GM15510 (cell line): ENCODE results near the gene SRRM2.

Experiments used
- POLR2A ChIP-seq: IDR thresholded peaks from 3 replicates; pipeline ENCODE4 v1.6.1; 2011; ENCODE audit warnings: borderline replicate concordance; ENCODE audit not compliant: insufficient read length; ENCODE audit errors: extremely low read depth

The SRRM2 gene

DNA sequence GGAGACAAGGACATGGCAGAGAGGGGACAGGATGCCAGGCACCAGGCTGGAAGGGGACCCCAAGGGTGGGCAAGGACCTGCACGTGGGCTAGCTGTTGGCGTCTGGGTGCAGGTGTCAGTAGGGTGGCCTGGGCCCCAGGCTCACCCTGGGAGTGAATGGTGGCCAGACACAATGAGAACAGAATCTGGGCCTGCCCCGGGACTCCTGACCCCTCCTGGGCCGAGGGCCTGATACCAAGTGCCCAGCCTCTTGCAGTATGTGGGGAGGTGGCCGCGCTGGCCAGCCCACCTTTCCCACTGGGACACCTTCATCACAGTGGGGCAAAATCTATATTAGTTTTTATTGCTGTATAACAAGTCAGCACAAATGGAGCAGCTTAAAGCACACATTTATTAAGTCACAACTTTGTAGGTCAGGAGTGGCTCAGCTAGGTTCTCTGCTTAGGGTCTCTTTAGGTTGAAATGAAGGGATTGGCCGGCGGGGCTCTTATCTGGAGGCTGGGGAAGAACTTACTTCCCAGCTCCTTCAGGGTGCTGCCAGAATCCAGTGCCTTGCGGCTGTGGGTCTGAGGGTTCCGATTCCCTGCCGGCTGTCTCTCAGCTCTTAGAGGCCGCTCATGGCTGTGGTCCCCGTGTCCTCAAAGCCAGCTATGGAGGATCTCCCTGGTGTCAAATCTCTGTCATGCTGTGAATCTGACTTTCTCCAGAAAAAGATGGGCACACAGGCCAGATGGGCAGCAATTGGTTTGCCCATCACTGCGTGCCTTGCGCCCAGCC lies 31.3 kb downstream of the SRRM2 start:
- TF ChIP-seq POLR2A, result no peak

DNA sequence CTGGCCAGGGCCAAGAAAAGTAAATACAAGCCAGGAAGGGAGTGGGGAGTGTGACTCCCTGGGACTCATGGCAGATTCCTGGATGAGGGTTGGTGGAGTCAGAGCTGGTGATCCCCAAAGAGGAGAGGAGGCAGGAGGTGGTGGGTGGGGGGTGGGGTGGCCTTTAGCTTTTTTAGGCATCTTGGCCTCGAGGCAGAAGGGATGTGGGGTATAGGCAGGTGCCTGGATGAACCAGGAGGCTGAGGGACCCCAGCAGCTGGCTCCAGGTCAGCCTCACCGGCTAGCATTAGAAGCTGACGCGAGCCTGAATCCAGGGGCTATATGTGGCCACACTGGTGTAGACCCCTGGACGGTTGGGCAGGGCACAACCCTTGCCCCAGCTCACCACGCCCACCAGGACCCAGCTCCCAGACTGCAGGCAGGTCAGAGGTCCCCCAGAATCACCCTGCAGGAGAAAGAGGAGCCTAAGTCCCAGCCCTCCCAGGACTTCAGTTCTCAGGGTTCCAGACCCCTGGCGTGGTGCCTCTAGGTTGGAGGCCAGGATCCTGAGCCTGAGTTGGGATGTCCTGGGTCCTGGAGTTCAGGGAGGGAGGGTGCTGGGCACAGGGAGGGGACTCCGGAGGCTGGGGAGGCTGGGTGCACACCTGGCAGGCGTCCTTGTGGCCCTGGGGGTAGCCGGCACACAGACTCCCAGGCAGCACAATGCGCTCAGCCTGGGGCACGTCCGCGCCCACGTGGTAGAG lies 32.1 kb downstream of the SRRM2 start:
- no peak for TF ChIP-seq POLR2A

DNA sequence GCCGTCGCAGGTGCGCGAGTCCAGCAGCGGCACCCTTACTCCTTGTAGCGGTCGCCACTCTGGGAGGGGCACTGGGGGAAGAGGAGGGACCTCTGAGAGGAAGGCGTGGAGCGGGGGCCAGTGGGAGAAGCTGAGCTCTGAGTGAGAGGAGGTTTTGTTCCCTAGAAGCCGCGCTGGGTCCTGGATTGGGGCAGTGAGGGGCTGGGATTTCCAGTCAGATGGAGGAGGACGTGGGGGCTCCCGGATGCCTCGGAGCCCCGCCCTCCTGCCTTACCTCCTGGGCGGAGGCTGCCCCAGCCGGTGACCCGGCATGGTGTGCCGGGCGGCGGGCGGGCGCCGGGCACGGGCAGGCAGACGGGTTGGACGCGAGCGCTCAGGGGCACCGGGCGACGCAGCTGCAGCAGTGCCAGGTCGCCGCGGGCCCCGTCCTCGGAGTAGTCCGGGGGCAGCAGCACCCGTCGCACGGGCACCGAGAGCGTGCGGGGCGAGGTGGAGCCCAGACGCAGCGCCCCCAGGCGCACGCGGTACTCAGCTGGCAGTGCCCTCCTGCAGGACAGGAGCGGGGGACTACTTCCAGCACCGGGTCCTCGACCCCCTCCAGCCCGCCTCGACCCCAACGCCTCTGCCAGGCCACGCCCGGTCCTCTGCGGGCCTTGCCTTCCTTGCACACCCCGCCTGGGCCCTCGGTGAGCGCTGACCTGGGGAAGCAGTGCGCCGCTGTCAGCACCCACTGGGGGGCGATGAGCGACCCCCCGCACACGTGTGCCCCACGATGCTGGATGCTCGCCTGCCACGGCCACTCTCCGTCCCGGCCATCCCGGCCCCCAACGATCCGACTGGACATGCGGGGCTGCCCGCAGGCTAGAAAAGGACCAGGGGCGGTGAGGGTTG lies 32.9 kb downstream of the SRRM2 start:
- TF ChIP-seq POLR2A, result no peak

DNA sequence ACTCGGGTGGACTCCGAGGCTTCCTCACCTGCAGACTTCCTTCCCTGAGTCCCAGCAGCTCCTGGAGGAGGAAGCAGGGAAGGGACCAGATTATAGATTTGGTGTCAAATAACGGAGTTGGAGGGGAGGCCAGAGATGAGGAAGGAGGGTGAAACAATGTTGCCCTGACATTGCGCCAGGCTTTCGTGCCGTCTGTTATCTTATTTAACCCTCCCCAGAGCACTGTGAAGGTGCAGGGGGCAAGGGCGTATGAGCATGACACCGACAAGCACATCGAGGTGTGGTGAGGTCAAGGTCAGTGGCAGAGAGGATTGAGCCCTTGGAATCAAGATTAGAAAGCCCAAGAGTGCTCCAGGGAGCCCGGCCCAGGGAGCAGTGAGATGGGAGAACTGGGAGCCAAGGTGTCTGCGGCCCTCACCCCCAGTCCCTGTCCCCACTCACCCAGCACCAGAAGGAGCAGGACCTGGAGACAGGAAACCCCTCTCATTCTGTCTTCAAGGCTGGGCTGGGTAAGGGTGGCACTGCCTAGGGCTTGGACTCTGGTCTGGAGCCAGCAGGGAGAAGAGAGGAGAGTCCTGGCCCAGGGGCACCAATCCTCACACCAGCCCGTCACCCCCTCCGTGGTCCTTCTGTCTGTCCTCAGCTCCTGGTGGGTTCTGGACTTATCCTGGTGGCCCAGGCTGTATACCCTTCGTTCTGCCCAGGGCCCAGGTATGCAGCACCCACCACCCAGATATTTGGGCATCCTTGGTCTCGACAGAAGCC lies 33.8 kb downstream of the SRRM2 start:
- TF ChIP-seq POLR2A, result no peak

DNA sequence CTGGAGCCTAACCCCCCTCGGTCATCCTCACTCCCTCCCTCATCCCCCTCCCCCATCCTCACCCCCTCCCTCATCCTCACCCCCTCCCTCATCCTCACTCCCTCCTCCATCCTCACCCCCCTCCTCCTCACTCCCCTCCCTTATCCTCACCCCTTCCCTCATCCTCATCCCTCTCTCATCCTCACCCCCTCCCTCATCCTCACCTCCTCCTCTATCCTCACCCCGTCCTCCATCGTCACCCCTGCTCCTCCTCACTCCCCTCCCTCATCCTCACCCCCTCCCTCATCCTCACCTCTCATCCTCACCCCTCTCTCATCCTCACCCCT lies 34.4 kb downstream of the SRRM2 start:
- no peak for TF ChIP-seq POLR2A

DNA sequence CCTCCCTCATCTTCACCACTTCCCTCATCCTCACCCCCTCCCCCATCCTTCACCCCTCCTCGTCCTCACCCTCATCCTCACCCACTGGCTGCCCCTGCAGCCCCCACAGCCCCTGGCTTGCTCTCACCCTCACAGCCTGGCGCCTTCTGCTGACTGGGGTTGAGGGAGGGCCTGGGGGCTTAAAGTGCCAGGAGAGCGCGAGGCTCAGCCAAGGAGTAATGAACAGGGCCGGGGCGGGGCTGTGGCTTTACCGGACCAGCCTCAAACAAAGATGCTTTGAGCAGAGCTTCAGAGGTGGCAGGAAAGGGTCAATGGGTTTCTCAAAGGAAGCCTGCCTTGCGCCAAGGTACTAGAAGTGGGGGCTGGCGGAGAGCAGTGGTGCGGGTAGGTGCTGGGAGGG lies 35.0 kb downstream of the SRRM2 start, which contains the start of gene PRSS33:
Gene PRSS33 (minus strand): TSS at position 155 of the 400 bp plus-strand sequence. CDS start 1,013 bp downstream, outside the sequence.
- no peak for TF ChIP-seq POLR2A

DNA sequence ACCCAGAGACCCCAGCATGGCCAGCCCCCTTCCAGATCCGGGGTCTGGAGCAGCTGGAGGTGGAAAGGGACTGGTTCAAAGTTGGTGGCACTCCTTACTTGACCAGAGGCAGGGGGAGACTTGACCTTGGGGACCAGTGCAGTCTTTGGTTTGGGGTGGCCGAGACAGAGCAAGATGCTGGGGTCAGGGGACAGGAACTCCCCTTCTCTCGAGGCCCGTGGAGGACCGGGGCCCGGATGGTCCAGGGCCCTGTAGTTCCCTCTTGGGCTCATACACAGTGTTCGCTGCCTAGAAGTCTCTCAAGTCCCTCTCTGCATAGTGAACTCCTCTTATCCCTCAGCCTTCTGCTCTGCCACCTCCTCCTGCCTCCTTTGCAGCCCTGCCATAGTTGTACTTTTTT lies 35.5 kb downstream of the SRRM2 start:
- no peak for TF ChIP-seq POLR2A

DNA sequence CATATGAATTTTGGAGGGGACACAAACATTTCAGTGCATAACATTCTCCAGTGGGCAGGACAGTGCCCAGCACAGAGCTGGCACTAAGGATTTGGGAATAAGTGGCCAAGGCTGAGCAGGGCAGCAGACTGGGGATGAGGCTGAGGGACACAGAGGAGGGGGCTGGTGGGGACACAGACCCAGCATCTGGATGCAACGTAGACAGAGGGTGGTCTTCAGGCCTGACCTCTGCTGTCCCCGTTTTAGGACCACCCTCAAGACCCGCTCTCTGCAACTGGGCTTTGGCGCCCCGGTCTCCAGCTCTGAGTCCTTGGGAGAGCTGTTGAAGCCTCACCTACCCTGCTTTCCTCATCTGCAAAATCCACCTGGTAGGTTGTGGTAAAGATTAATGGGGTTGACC lies 38.2 kb downstream of the SRRM2 start:
- no peak for TF ChIP-seq POLR2A

DNA sequence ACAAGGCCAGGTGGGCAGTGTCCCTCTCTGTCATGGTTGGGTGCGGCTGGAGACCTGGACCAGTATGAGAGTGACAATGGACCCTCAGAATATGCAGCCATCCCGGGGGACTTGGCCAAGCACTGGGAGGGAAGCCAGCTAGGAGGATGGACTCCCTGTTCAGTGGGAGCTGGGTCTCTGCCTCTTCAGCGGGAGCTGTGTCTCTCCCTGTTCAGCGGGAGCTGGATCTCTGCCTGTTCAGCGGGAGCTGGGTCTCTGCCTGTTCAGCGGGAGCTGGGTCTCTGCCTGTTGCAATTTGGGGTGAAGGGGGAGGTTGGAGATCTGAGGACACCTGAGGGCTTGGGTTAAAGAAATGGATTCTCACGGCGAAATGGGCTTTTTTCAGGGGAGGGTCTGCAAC lies 38.7 kb downstream of the SRRM2 start:
- TF ChIP-seq POLR2A, result no peak

DNA sequence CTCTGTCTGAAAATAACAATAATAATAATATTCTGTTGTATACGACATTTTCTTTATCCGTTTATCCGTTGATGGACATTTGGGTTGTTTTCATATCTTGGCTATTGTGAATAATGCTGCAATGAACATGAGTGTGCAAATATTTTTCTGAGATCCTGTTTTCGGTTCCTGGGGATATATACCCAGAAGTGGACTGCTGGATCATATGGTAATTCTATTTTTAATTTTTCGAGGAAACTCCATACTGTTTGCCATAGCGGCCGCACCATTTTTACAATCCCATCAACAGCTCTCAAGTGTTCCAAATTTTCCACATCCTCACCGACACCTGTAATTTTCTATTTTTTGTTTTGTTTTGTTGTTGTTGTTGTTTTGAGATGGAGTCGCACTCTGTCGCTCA lies 40.5 kb downstream of the SRRM2 start:
- TF ChIP-seq POLR2A, result no peak

DNA sequence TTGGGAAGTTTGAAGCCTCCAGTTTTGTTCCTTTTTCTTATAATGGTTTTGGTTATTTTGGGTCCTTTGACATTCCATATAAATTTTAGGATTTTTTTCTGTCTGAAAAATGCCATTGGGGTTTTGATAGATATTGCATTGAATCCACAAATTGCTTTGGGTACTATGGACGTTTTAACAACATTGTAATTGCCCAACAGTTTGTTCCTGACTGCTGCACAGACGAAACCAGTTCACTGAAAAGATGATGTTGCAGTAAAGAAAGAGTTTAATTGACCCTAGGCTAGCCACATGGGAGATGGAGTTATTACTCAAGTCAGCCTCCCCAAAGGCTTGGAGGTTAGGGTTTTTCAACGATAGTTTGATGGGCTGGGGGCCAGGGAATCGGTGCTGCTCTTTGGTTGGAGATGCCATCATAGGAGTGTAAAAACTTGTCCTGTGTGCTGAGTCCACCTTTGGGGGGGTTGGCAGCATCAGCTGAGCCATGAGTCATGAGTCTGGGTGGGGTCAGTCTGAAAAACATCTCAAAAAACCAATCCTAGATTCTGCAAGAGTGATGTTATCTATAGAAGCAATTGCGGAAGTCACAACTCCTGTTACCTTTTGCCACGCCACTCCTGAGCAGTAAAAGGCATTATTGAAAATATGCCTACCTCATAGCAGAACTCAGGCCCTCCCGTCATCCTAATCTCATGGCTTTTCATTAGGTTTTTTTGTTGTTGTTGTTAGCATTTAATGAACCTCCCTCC lies 43.1 kb downstream of the SRRM2 start:
- no peak for TF ChIP-seq POLR2A

DNA sequence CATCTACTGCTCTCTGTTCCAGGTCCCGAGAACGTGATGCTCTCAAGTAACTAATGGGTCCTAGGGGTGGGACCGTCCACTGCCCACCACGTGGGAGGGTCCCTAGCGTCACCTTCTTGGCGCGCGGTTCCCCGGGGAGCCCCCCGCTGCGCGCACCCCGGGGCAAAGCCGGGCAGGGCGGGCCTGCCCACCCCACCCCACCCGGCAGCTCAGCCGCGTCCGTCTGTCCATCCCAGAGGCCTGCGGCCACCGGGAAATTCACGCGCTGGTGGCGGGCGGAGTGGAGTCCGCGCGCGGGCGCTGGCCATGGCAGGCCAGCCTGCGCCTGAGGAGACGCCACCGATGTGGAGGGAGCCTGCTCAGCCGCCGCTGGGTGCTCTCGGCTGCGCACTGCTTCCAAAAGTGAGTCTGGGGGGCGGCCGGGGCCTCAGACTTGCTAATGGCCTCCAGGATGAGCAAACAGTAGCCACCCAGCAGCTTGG lies 46.3 kb downstream of the SRRM2 start:
- TF ChIP-seq POLR2A, result no peak

DNA sequence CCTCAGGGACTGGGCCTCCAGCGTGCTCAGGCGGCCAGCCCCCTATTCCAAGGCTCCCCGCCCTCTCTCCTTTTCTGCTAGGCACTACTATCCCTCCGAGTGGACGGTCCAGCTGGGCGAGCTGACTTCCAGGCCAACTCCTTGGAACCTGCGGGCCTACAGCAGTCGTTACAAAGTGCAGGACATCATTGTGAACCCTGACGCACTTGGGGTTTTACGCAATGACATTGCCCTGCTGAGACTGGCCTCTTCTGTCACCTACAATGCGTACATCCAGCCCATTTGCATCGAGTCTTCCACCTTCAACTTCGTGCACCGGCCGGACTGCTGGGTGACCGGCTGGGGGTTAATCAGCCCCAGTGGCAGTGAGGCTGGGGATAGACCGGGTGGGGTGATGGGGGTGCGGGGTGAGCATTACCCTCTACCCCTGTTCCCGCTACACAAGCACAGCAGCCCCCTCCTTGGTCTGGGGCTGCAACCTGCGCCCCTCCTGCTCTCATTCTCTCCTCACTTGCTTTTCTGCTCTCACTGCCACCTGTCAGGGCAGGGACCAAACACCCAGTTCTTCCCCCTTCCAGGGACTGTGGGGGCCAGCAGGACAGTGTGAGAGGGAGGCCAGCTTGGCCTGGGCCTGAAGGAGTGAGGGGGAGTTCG lies 46.9 kb downstream of the SRRM2 start:
- no peak for TF ChIP-seq POLR2A

DNA sequence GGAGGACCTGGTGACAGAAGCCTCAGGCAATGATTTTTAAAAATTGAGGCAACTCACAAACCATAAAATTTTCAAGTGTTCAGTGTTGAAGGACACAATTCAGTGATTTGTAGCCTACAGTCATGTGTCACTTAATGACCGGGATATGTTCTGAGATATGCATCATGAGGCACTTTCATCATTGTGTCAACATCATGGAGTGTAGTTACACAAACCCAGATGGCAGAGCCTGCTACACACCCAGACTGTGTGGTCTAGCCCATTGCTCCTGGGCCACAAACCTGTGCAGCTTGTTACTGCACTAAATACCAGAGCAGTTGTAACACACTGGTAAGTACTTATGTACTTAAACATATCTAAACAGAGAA lies 47.4 kb downstream of the SRRM2 start:
- TF ChIP-seq POLR2A, result no peak

DNA sequence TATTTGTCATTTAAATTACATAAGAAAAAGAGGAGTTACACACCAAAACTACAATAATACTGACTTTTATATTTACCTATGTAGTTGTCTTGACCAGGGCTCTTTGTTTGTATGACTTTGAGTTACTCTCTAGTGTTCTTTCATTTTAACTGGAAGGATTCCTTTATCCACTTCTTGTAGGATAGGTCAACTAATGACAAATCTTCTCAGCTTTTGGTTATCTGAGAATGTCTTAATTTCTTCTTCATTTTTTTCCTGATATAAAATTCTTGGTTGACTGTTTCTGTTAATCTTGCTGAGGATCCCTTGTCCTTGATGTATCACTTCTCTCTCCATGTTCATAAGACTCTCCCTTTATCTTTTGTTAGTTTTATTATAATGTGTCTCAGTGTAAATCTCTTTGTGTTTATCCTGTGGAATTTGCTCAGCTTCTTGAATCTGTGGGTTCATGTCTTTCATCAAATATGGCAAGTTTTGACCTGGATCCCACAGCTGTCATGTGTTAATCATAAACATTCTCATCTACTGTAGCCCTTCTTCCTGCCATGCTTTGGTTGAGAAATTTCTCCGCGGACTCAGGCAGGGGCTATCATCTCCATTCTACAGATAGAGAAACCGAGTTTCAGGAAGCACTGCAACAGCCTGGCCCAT lies 51.2 kb downstream of the SRRM2 start:
- no peak for TF ChIP-seq POLR2A
